GM19328 (cell line): ENCODE results near the gene CDHR5.

Experiments
- ATAC-seq: cut with Tn5 transposase; IDR thresholded peaks from one replicate; pipeline ENCODE4 v1.9.1; 2021; ENCODE audit warnings: mild to moderate bottlenecking, moderate library complexity; ENCODE audit not compliant: unreplicated experiment

CDHR5 gene

GRCh38 chr11:611001-611996 is 13.5 kb downstream of the CDHR5 start:
- no peak for ATAC-seq

GRCh38 chr11:610146-610801 is 14.5 kb downstream of the CDHR5 start:
- no peak for ATAC-seq

- ATAC-seq, result no peak
Observed at GRCh38 chr11:609341-609811, 15.4 kb downstream of the CDHR5 start.

GRCh38 chr11:608791-609251 is 15.9 kb downstream of the CDHR5 start:
- no peak for ATAC-seq

- ATAC-seq, result no peak
Observed at GRCh38 chr11:607971-608659, 16.6 kb downstream of the CDHR5 start.

- ATAC-seq, result no peak
Observed at GRCh38 chr11:607020-607780, 17.6 kb downstream of the CDHR5 start.

GRCh38 chr11:606245-606644 is 18.5 kb downstream of the CDHR5 start:
- no peak for ATAC-seq

GRCh38 chr11:605286-606129 is 19.2 kb downstream of the CDHR5 start:
- no peak for ATAC-seq

- no peak for ATAC-seq
Observed at GRCh38 chr11:603154-603553, 21.6 kb downstream of the CDHR5 start.

- ATAC-seq, result no peak
Observed at GRCh38 chr11:601573-602245, 23.0 kb downstream of the CDHR5 start.

GRCh38 chr11:598005-598680 is 26.6 kb downstream of the CDHR5 start:
- ATAC-seq, result no peak

GRCh38 chr11:597166-597725 is 27.5 kb downstream of the CDHR5 start:
- ATAC-seq, result no peak

GRCh38 chr11:596374-596773 is 28.4 kb downstream of the CDHR5 start:
- no peak for ATAC-seq

- no peak for ATAC-seq
Observed at GRCh38 chr11:595400-595799, 29.4 kb downstream of the CDHR5 start.

GRCh38 chr11:593347-593746 is 31.4 kb downstream of the CDHR5 start:
- no peak for ATAC-seq

- no peak for ATAC-seq
Observed at GRCh38 chr11:592918-593317, 31.8 kb downstream of the CDHR5 start.

- no peak for ATAC-seq
Observed at GRCh38 chr11:592501-592900, 32.3 kb downstream of the CDHR5 start.

GRCh38 chr11:590997-591396 is 33.8 kb downstream of the CDHR5 start:
- no peak for ATAC-seq
